GM21529 (cell line): ENCODE results near the gene RGMA.
"Not testable (repeated sequence)": the region's sequence is repeated elsewhere in the genome, so short reads cannot be mapped to it uniquely, and the experiment has no call there.

ENCODE experiments used
- ATAC-seq: cut with Tn5 transposase; IDR thresholded peaks from one replicate; pipeline ENCODE4 v1.9.1; 2021; ENCODE audit not compliant: unreplicated experiment

Gene RGMA

GRCh38 chr15:93049233-93049632 is 39.8 kb downstream of the RGMA start:
- no peak for ATAC-seq

GRCh38 chr15:93048759-93049161 is 40.3 kb downstream of the RGMA start:
- no peak for ATAC-seq

GRCh38 chr15:93048426-93048721 is 40.6 kb downstream of the RGMA start:
- ATAC-seq = no peak

- no peak for ATAC-seq
Observed at GRCh38 chr15:93047621-93048425, 41.2 kb downstream of the RGMA start.

GRCh38 chr15:93046721-93047120 is 42.3 kb downstream of the RGMA start:
- ATAC-seq = no peak

- ATAC-seq = no peak
Observed at GRCh38 chr15:93046120-93046519, 42.9 kb downstream of the RGMA start.

- no peak for ATAC-seq
Observed at GRCh38 chr15:93045191-93045785, 43.7 kb downstream of the RGMA start.

GRCh38 chr15:93044301-93045190 is 44.5 kb downstream of the RGMA start:
- no peak for ATAC-seq

GRCh38 chr15:93043621-93044300 is 45.2 kb downstream of the RGMA start:
- ATAC-seq = no peak

- no peak for ATAC-seq
Observed at GRCh38 chr15:93042691-93043378, 46.2 kb downstream of the RGMA start.

GRCh38 chr15:93042211-93042610 is 46.8 kb downstream of the RGMA start:
- ATAC-seq = no peak

- no peak for ATAC-seq
Observed at GRCh38 chr15:93041159-93041547, 47.9 kb downstream of the RGMA start.

GRCh38 chr15:93040288-93041158 is 48.5 kb downstream of the RGMA start:
- ATAC-seq = no peak

- ATAC-seq = not testable (repeated sequence)
Observed at GRCh38 chr15:93039562-93040287, 49.3 kb downstream of the RGMA start.

- no peak for ATAC-seq
Observed at GRCh38 chr15:93037820-93038705, 50.9 kb downstream of the RGMA start.

- no peak for ATAC-seq
Observed at GRCh38 chr15:93036951-93037819, 51.8 kb downstream of the RGMA start.
